ENCODE results near the gene CST3. TPM values are rescaled to one million over a fixed set of nuclear protein-coding genes. Genes with fewer than 3 reads are reported as not detected.
A peak's percentile ranks its signal among the peaks of the same experiment; 100 is the strongest.
"Not testable (repeated sequence)": the region's sequence is repeated elsewhere in the genome, so short reads cannot be mapped to it uniquely, and the experiment has no call there.

CST3 gene
- total RNA-seq, 1 donor from 2014 or later, result 632 TPM

DNA sequence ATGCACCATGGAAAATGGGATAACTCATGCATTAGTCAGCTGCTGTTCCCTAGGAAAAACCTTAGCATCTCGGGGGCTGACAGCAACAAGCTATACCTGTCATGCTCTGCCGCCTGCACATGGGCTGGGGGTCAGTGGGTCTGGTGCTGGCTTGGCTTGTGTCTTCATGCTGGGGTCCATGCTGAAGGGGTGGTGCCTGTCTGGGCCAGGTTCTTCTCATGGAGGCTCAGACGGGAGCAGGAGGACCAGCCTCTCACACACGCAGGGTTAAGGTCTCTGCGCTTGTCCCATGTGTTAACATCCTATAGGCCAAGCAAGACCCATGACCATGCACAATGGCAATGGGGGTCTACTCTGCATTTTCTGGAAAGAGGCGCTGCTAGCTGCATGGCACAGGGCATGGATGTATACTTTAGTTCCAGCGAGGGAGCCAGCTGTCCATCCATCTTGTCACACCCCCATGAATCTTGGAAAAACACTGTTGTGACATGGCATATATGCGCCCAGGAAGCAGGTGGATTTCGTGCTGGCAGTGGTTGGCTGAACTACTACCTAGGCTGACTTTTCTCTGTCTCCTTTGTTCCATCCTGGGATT is 24.6 kb upstream of the CST3 start:
- DNase-seq (ENCODE audit: low read depth), result no peak

DNA sequence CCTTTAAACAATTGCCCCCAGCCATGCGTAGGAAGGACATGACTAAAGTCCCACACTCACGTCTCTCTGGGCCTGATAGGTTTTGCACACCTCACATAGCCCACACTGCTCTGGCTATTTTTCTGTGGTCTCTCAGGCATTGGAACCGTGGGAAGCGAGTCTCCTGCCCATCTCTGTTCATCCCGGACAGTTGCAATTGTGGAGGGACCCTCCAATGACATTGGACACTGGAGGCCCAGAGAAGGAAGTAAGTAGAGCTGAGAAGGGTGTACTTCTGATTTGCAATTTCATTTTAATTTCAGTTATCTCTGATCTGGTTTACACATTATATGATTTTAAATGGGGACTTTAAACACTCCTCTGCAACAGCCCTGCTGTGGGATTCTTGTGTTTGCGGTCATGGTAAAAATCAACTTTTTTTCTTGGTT is 23.3 kb upstream of the CST3 start:
- no peak for DNase-seq (ENCODE audit: low read depth)

DNA sequence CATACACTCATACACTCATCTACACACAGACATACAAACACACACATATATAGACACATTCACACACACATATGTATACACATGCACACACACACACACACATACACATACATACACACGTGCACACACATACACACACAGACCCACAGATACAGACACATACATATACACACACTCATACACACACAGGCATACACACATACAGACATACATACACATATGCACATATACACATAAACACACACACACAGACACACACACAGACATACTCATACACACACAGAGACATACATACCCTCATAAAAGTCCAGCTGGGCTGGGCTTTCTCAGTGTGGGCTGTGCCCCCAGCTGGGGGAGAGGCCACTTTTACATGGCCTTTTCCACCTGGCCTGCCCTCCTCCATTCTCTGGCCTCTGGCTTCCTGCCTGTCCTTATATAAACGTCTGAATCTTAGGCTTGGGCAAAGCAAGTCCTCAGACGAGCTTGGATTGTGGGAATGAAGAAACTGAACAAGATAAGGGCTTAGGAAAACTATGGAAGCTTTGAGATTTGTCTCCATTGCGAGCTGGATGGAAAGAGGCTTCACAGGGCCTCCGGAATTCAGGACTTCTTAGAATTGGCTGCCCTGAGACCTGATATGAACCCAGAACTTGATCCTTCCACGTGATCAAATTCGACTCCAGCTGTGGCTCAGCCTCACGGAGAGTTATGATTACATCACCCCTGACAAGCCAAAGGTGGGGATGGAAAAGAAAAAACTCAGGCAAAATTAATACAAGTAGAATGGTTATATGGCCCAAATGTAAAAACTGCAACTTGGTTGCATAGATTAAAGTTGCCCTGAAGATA is 22.5 kb upstream of the CST3 start:
- no peak for DNase-seq (ENCODE audit: low read depth)

DNA sequence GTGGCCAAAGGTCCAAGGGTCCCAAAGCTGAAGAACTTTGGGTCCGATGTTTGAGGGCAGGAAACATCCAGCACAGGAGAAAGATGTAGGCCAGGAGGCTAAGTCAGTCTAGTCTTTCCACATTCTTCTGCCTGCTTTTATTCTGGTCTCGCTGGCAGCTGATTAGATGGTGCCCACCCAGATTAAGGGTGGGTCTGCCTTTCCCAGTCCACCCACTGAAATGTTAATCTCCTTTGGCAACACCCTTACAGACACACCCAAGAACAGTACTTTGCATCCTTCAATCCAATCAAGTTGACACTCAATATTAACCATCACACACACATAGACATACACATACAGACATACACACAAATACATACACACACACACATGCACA is 21.8 kb upstream of the CST3 start:
- DNase-seq (ENCODE audit: low read depth), result not testable (repeated sequence)

DNA sequence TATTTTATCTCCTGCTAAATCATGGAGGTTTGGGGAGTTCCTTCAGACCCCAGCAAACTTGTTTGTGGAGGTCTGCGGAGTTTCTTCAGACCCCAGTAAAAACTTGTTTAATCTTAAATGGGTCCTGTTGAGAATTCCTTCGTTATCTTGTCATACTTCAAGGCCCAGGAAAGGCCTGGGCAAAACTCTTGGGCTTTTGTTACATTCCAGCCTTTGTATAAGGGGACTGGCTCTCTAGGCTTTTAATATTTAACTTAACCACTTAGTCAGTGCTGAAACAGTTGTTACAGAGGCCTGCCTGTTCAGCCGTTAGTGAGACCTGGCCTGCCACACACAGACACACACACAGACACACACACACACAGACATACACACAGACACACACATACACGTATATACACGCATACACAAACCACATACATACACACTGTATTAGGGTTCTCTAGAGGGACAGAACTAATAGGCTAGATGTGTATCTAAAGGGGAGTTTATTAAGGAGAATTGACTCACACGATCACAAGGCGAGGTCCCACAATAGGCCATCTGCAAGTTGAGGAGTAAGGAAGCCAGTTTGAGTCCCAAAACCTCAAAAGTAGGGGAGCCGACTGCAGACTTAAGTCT is 21.3 kb upstream of the CST3 start:
- DNase-seq (ENCODE audit: low read depth), result peak; percentile 87

DNA sequence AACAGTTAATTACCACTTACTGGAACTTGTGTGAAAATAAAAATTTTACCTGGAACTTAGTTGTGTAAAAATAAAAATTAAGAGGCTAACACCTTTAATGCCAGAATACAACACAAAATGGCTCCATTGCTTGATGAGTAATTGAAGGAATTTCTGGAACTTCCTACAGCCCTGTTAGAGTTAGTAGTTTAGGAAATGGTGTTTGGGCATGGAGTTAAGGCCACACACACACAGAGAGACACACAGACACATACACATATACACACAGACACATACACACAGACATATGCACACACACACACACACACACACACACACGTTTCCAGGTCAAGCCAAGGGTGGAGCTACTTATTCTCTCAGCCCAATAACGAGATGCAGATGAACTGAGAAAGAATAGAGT is 20.6 kb upstream of the CST3 start:
- peak; percentile 51 for DNase-seq (ENCODE audit: low read depth)

DNA sequence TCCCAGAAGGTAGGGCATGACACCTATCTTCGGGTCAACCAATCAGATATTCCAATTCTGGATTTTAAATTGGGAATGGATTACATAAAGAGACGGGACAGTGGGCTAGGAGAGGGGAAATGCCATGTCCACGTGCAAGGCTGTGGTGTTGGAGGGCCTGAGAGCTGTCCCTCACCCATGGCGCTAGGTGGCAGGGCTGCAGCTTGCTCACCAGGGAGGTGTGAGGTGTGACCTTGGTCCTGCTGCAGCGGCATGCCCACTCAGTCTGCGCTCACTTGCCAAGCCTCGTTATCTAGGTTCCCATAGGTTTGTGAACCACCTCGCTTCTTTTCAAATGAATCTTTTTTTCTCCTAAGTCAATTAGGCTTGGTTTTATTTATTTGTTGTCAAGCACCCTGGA is 19.4 kb upstream of the CST3 start:
- no peak for DNase-seq (ENCODE audit: low read depth)

DNA sequence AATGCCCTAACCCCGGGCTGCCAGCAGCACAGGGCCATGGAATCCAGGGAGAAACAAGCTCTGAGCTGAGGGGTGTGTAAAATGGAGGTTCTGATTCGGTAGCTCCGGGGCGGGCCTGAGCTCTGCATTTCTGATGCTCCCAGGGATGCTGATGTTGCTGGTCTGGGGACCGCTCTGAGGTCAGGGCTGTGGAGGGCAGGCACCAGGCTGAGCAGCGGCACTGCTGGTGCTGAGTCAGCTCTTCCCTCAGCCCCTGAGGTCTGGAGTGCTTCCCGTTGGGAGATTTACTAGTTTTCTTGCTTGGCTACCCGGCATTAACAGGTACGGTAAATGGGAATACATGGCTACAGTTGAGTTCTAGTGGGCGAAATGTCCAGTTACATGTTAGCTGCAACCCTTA is 18.6 kb upstream of the CST3 start:
- DNase-seq (ENCODE audit: low read depth), result peak; percentile 33

DNA sequence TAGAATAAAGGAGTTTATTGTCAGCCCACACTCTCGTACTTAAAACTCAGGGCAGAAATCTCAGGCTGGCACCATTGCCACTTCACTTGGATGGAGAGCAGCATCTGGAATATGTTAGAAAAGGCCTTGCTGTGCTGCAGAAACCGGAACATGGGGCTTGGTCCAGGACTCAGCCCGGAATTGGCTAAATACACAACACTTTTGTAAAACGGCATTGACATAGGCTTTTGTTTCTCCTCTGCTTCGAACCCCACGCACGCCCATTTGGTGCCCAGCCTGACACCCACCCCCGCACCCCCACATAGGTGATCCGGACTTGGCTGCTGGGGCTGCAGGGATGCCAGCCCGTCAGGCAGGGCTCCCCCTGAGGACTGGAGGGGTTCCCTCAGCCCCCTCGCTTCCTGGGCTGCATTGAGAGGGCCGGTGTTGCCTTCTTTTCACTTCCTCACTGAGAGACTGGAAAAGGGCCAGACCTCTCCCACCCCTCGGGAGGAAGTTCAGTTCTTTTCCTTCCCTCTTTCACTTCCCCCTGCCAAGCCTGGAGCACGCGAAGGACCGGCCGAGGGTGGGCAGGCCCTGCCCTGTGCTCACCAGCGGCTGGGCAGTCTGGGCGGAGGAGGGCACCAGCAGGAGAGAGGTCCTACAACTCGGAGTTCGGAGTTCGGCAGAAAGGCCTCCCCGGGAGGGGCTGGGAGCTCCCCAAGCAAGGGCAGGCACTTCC is 17.9 kb upstream of the CST3 start:
- DNase-seq (ENCODE audit: low read depth), result no peak

DNA sequence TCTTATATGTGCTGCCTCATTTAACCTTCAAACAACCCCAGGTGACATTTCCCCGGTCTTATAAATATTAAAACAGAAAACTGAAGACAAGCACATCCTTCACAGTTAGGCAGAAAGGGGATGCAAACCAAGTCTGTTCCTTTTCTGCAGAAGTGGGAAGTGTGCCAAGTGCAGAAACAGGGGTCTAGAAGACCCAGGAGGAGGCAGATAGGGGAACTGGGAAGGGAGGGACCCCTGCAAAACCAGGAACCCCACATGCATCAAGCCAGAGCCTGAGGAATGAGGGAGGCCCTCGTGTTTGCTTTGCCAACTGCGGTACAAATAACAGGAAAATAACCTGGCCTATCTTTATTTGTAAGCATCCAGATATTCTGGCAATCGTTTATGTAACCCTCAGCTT is 17.0 kb upstream of the CST3 start:
- DNase-seq (ENCODE audit: low read depth), result no peak

DNA sequence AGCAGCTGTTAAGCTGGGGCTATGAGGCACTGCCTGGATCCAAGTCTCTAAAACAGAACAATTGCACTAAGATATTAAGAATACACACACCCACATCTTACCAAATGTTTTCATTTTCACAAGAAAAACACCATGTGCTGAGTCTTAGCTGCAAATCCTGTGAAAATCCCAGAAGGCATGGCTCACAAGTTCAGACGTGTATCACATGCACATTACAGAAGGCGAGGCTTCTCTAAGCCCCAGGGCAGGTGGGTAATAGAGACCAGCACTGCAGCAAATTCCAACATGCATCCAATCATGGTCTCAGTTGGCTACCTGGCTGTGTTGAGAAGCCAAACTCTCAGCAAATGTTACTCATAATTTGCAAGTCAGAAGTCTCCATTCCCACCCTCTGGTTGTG is 16.2 kb upstream of the CST3 start:
- DNase-seq (ENCODE audit: low read depth), result no peak

DNA sequence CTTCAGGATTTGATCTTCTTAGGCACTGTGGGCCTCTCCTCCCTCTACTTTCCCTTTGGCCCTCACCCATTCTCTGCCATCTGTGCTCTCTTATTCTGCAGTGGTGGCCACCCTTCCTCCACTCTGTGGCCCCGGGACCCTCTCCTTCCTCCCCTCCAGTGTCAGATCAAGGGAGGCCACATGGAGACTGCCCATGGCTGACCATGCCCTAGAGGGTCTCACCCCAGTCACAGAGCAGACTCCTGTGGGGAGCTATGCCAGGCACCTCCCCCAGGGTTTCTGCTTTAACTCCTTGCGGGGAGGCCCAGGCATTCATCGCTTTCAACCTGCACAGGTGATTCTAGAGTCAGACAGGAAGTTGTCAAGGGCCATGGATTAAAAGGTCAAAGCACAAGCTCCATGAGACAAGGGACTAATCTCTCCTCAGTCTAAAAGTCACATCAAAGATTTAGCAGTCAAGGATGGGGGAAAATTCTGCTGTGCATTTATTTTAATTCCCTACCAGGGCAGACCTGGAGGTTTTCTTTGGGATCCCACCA is 15.7 kb upstream of the CST3 start:
- DNase-seq (ENCODE audit: low read depth), result no peak

DNA sequence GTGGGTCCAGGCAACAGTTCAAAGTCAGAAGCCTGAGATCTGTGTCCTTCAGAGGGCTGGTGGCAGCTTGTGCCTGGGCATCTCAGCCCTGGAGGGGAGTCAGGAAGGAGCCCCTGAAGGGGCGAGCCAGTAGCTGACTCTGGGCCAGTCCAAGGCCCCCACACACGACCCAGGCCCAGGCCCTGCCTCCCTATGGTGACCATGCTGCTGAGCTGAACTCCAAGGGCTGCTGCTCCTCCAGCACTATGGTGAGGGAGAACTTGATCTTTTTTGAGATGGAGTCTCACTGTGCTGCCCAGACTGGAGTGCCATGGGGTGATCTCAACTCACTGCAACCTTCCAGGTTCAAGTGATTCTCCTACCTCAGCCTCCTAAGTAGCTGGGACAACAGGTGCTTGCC is 15.2 kb upstream of the CST3 start:
- no peak for DNase-seq (ENCODE audit: low read depth)

DNA sequence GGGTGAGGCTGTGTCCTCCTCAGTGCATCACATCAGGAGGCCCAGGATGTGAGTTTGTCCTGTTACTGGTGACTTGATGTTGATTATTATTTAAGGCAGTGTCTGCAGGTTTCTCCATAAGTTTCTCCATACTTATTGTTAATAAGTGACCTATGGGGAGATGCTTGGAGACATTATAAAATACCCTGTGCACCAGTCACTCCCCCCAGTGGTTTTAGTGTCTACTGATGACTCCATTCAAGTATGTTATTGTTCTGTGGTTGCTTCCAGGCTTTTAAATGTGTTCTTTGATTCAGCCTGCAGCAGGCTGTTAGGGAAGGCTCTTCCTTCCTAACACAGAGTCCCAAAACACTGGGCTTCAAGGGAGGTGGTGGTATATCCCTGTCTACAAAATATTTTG is 14.6 kb upstream of the CST3 start:
- peak; percentile 77 for DNase-seq (ENCODE audit: low read depth)

DNA sequence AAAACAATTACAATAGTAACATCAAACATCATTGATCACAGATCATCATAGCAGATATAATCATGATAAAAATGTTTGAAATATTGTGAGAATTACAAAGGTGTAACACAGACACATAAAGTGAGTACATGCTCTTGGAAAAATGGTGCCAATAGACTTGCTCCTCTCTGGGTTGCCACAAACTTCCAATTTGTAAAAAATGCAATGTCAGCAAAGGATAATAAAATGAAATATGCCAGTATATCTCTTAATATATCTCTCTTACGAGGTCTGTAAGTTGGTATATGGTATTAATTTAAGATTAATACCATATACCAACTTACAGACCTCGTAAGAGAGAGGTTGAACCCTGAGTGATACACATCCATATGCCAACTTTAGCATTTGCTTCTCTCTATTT is 13.4 kb upstream of the CST3 start:
- DNase-seq (ENCODE audit: low read depth), result no peak

DNA sequence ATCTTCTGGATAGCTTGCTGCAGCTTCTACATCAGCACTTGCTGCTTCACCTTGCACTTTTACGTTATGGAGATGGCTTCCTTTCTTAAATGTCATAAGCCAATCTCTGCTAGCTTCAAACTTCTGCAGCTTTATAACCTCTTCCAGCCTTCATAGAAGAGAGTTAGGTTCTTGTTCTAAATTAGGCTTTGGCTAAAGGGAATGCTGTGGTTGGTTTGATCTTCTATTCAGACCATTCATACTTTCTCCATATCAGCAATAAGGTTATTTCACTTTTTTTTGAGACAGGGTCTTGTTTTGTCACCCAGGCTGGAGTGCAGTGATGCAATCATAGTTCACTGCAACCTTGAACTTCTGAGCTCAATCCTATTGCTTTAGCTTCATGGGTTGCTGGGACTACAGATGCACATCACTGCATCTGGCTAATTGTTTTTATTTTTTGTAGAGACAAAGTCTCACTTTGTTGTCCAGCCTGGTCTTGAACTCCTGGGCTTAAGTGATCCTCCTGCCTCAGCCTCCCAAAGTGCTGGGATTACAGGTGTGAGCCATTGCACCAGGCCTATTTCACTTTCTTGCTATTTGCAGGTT is 12.2 kb upstream of the CST3 start:
- DNase-seq (ENCODE audit: low read depth), result no peak

DNA sequence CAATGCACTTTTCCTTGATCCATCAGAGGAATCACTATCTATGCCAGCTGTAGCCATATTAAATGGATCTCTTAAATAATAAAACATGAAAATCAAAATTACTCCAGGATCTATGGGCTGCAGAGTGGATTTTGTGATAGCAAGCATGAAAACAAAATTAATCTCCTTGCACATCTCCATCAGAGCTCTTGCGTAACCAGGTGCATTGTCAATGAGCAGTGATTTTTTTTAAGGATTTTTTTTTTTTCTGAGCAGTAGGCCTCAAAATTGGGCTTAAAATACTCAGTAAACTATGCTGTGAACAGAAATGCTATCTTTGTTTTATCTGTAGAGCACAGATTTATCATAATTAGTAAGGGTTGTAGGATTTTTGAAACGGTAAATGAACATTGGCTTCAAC is 11.5 kb upstream of the CST3 start:
- no peak for DNase-seq (ENCODE audit: low read depth)

DNA sequence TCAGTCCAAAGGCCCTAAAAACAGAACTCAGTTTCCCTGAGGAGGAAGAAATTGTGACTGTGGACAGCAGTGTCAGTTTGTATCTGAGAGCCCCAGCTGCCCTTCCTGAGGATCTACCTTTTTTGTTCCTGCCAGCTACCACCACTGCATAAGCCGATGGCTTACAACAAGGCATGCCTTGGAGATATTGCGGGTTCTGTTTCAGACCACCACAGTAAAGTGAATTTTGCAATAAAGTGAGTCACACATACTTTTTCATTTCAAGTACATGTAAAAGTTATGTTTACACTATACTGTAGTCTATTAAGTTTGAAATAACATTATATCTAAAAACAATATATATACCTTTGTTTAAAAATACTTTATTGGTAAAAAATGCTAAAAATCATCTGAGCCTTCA is 9.6 kb upstream of the CST3 start:
- no peak for DNase-seq (ENCODE audit: low read depth)

DNA sequence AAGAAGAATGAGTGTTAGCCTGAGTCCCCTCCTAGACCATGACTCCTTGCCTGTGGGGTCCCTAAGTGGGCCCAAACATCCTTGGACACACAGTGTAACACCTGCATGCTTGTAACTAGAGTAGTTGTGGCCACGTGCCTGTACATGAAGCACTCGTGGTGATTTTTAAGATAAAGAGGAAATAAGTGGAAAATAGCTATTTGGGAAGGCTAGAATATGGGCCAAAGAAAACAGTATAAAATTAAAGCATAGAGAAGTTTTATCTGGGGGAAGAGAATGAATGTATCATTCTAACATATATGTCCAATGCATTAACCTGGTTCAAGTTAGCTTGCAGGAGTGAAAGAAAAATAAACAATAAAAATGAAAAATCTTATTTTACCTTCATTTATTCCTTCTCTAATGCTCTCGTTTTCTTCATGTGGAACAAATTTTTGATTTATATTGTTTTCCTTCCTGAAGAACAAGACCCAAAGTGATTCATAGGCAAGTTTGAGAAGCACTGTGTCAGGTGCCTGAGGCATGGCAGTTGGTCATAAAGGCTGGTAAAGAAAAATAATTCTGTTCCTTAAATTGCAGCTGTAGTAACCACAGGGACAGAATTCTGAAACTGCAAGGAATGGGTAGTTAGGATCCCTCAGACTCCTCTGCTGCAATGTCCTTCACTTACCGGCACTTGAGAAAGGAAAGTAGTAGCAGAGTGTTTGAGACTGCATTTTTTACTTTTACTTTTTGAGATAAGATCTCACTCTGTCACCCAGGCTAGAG is 8.5 kb upstream of the CST3 start:
- peak; percentile 79 for DNase-seq (ENCODE audit: low read depth)

DNA sequence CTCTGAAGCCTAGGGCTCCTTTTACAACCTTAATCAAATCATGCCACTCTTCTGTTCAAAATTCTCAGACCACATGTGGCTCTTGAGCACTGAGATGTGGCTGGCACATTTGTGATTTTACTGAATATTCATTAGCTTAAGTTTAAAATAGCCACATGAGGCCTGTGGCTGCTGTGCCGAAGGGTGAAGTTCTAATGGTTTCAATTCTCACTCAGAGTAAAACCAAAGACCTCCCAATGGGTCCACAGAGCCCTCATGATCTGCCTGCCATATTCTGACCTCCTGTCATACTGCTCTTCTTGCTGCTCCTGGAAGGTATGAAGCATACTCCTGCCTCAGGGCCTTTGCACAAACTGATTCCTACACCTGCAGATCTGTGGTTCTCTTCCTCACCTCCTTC is 7.8 kb upstream of the CST3 start:
- DNase-seq (ENCODE audit: low read depth), result no peak

DNA sequence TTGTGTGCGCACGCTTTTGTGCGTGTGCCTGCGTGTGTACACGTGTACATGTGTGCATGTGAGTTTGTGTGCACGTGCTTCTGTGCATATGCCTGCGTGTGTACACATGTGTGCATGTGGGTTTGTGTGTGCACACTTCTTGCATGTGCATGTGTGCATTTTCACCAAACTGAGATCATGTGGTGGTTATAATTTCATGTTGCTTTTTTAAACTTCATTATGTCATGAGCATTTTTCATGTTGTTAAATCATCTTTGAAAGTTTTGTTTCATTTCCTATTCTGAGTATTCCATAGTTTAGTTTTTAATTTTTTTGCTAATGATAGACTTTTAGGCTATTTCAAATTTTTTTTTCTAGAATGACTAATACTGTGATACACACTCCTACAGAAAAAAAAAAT is 6.4 kb upstream of the CST3 start:
- no peak for DNase-seq (ENCODE audit: low read depth)

All from renal cortical epithelial cell (primary cell).